Retinal pigment epithelial cell (primary cell): Measurements from ENCODE around the gene FAM209B.
A peak's percentile ranks its signal among the peaks of the same experiment; 100 is the strongest.
"Not testable (repeated sequence)": the region's sequence is repeated elsewhere in the genome, so short reads cannot be mapped to it uniquely, and the experiment has no call there.

Experiments
- DNase-seq: peaks from one replicate; pipeline ENCODE4 v3.0.0-alpha.2; 2010; ENCODE audit warnings: low read depth
- H3K4me3 ChIP-seq: 2 replicates; pipeline ENCODE4 v1.5.1; 2011; ENCODE audit warnings: mild to moderate bottlenecking, low read length, control low read depth, moderate library complexity
- TF ChIP-seq, protein P1 (sequence below): conservative IDR thresholded peaks from 2 replicates; pipeline ENCODE4 v1.5.1; 2011; ENCODE audit warnings: low read depth, low read length, control low read depth, inconsistent platforms

The FAM209B gene, protein sequence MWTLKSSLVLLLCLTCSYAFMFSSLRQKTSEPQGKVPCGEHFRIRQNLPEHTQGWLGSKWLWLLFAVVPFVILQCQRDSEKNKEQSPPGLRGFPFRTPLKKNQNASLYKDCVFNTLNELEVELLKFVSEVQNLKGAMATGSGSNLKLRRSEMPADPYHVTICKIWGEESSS

DNA sequence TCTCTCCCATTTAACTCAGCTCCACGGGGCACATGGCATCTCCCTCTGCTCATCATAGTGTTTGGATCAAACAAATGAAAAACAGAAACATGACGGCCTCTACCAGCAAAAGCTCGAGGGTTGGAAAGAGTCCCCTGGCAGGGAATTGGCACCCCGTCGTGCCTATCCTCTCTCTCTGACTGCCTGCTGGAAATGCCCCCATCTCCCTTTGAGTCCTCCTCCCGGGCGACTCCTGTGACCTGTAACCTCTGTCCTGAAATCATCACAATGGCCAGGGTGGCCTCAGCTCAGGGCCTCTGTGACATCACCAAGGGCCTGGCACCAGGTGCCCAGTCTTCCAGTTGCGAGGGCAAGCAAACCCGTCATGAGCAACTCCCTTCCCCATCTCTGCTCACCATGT lies at the start of gene FAM209B:
Gene FAM209B, plus strand, starts transcription at position 301 of the 400 bp plus-strand sequence. Its CDS starts 96 bp downstream, at position 397.
- not testable (repeated sequence) for H3K4me3 ChIP-seq, DNase-seq

DNA sequence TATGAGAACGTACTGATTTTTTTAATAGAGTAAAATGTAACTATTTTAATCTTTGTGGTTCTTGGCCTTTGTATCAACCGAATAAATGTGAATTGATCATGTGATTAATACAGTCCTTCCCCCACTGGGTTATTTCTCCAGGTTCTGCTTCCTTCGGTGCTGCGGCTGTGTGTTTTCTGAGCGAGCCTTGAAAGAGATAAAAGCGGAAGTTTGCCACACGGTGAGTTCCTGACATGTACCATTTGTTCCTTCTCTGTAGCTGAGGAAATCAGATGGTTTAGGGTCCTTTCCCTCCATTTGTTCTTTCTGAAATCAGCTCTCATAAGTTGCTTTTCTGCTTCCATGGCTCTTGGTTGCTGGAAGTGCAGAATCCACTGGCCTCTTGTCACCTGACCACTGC lies 49.1 kb upstream of the FAM209B start:
- TF ChIP-seq, protein P1, sequence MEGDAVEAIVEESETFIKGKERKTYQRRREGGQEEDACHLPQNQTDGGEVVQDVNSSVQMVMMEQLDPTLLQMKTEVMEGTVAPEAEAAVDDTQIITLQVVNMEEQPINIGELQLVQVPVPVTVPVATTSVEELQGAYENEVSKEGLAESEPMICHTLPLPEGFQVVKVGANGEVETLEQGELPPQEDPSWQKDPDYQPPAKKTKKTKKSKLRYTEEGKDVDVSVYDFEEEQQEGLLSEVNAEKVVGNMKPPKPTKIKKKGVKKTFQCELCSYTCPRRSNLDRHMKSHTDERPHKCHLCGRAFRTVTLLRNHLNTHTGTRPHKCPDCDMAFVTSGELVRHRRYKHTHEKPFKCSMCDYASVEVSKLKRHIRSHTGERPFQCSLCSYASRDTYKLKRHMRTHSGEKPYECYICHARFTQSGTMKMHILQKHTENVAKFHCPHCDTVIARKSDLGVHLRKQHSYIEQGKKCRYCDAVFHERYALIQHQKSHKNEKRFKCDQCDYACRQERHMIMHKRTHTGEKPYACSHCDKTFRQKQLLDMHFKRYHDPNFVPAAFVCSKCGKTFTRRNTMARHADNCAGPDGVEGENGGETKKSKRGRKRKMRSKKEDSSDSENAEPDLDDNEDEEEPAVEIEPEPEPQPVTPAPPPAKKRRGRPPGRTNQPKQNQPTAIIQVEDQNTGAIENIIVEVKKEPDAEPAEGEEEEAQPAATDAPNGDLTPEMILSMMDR = no peak
- DNase-seq = no peak
- H3K4me3 ChIP-seq = no peak overlapping the region

DNA sequence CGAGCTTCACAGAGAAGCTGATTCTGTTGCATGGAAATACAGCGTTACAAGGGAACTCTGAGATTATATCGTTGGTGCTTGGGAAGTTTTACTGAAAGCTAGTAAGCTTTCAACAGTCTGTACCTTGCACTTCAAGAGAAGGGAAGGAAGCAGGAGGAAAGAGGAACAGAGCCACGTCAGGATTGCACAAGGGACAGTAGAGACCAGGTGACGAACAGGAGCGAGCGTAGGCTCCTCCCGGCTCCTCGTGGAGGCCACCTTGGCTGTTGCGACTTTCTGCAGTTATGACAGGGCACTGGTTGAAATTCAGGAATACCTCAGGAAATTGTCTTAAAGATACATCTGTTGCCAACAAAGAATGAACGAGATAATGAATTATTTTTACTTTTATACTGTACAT lies 45.8 kb upstream of the FAM209B start:
- TF ChIP-seq, protein P1 = no peak
- no peak for DNase-seq
- H3K4me3 ChIP-seq = no peak overlapping the region

DNA sequence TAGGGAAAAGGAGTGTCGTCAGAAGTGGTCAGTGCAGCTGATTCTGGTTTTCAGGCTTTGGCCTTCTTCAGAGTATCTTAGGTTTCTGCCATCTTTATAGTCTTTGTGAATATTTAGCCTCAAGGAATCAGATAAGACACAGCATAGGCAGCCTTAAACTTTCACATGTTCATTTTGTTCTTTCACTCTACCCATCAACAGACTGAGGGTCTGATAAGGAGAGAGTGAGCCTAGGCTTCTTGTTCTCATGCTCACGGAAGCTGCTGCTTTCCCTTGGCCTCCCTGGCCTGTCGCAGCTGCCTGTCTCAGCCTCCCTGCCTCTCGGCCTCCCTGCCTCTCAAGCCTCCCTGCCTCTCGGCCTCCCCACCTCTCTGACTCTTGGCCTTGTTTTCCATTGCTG lies 44.5 kb upstream of the FAM209B start:
- TF ChIP-seq, protein P1 = no peak
- no peak overlapping the region for H3K4me3 ChIP-seq
- no peak for DNase-seq

DNA sequence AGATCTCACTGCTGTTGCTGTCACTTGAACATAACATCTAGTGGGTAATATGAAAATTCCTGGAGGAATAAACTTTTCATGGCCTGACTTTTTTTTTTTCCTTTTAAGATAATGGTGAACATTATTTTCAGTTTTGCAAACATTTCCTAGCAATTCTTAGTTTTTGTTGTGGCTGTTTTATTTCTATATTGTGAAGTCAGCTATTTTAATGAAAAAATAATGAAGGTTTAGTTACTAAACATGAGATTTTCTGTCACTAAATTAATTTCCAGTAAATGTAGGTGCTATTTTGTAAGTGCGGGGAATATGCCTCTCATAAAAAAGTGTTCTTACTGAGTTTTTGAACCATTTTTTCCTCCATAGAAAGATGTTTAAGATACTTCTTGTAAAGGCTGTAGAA lies 31.9 kb upstream of the FAM209B start:
- H3K4me3 ChIP-seq = no peak overlapping the region

DNA sequence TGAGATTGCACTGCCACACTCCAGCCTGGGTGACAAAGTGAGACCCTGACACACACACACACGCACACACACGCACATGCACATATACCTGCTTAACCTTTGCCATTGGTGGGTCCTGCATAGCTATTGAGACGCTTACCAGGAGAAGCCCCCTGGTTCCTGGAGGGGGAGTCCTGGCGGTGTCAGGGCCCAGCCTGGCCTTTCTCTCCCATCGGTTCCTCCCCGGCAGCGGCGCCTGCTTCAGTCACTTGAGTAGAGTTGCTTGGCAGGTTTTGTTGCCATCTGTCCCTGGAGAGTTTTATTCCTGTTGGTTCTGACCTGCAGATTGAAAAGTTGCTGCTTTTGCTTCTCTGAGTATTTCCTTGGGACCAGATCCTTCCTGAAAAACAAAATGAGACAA lies 29.1 kb upstream of the FAM209B start:
- no peak overlapping the region for H3K4me3 ChIP-seq
- TF ChIP-seq, protein P1 = no peak

More for the DNA sequence above, 31.9 kb upstream of the FAM209B start:
- TF ChIP-seq, protein P1 = no peak
- no peak for DNase-seq

DNA sequence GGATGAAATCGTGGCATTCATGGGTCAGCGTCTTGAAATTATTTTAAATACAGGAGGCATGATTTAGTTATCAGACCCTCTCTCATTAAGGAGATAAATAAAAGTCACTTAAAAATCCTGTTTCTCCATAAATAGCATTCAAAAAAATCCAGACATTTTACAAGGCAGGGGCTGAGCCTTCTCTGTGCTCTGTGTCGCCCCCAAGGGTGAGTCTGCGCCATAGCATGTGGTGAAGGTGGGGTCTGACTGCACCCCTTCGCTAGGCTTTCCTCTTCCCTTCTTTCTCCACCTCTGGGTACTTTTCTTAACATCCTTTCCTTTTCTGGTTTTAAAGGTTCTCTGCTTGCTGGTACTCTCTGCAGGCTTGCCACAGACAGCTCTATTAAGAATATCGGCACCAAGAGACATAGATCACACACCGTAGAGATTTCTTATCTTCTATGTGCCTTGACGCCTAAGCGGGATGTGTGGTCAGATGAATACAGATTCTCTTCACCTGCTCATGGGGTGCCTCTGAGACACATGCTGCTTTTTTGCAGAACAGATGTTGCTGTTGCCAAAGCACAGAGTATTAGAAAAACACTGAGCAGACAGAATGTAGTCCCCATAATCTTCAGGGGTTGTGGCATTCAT lies 28.6 kb upstream of the FAM209B start:
- TF ChIP-seq, protein P1 = peak; percentile 71
- H3K4me3 ChIP-seq = no peak overlapping the region
- no peak for DNase-seq

More for the DNA sequence above, 29.1 kb upstream of the FAM209B start:
- no peak for DNase-seq
